ENCODE results near the gene AFF1. TPM values are rescaled to one million over a fixed set of nuclear protein-coding genes. Genes with fewer than 3 reads are reported as not detected.
"Not testable (repeated sequence)": the region's sequence is repeated elsewhere in the genome, so short reads cannot be mapped to it uniquely, and the experiment has no call there.

AFF1 gene
- polyA plus RNA-seq, 4 donors, result 36.9 to 54.1 (median 48.3) TPM

GRCh38 chr4:87049508-87049907 is 114.7 kb downstream of the AFF1 start:
- no peak for DNase-seq (ENCODE audit: low read depth in 4 of 4, low spot score in 2 of 4)

- no peak for DNase-seq (ENCODE audit: low read depth in 4 of 4, low spot score in 2 of 4)
Measured at GRCh38 chr4:87050596-87050995, 115.8 kb downstream of the AFF1 start.

- DNase-seq (ENCODE audit: low read depth in 4 of 4, low spot score in 2 of 4), result no peak
Measured at GRCh38 chr4:87051121-87051713, 116.4 kb downstream of the AFF1 start.

DNA sequence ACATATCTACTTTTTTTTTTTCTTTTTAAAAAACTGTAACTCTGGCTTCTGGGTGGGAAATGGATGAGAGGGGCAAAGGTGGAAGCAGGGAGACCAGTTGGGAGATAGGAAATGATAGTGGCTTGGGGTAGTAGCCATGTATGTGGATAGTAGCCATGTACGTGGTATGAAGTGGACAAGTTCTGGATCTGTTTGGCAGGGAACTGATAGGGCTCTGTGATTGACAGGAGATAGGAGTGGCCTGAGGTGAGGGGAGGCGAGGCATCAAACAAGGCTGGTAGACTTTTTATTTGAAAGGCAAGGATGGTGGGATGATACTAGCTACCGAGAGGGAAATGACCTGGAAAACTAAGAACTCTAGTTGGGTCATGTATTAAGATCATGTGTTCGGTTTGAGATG is 117.8 kb downstream of the AFF1 start:
- no peak for DNase-seq (ENCODE audit: low read depth in 4 of 4, low spot score in 2 of 4)

GRCh38 chr4:87053176-87053658 is 118.4 kb downstream of the AFF1 start:
- DNase-seq (ENCODE audit: low read depth in 4 of 4, low spot score in 2 of 4), result no peak

- DNase-seq (ENCODE audit: low read depth in 4 of 4, low spot score in 2 of 4), result no peak
Measured at GRCh38 chr4:87053802-87054767, 119.3 kb downstream of the AFF1 start.

DNA sequence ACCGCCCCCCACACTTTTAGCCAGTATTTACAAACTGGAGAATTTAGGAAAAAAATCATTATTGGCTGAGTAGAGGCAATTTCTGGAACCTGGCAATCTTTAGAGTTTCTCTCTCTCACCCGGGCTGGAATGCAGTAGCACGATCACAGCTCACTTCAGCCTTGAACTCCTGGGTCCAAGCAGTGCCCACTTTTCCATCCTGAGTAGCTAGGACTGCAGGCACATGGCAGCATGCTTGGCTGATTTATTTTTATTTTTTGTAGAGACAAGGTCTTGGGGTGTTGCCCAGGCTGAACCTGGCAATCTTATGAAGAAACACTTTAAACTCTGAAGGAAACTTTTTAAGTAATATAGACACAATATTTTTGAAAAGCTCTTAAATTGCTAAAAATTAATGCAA is 120.1 kb downstream of the AFF1 start:
- no peak for DNase-seq (ENCODE audit: low read depth in 4 of 4, low spot score in 2 of 4)

- no peak for DNase-seq (ENCODE audit: low read depth in 4 of 4, low spot score in 2 of 4)
Measured at GRCh38 chr4:87055311-87055710, 120.5 kb downstream of the AFF1 start.

GRCh38 chr4:87056881-87057280 is 122.1 kb downstream of the AFF1 start:
- DNase-seq (ENCODE audit: low read depth in 4 of 4, low spot score in 2 of 4), result no peak

DNA sequence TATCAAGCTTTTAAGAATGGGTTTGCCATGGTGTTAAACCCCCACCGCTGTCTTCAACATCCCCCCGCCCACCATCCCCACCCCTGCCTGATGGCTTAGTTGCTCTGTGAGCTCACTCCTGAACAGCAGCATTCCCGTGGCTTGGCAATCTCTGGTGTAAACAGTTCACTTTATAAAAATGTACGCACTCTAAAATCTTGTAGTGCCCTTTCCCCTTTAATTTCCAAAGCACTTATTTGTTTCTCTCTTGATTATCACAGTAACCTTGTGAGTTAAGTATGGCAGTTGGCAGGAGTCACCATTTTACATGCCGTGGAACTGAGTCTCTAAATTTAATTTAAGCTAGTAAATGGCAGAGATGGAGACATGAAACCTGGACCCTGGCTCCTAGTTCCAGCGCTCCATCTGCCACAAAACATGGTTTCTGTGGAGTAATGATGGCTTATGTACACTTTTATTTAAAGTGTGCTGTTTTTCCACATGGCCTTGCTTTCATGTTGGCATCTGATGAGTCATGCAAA is 123.1 kb downstream of the AFF1 start:
- no peak for DNase-seq (ENCODE audit: low read depth in 4 of 4, low spot score in 2 of 4)

GRCh38 chr4:87058356-87059073 is 123.7 kb downstream of the AFF1 start:
- DNase-seq (ENCODE audit: low read depth in 4 of 4, low spot score in 2 of 4), result no peak

- DNase-seq (ENCODE audit: low read depth in 4 of 4, low spot score in 2 of 4), result no peak
Measured at GRCh38 chr4:87060957-87061356, 126.1 kb downstream of the AFF1 start.

GRCh38 chr4:87065021-87065420 is 130.2 kb downstream of the AFF1 start:
- no peak for DNase-seq (ENCODE audit: low read depth in 4 of 4, low spot score in 2 of 4)

- DNase-seq (ENCODE audit: low read depth in 4 of 4, low spot score in 2 of 4), result no peak
Measured at GRCh38 chr4:87066403-87067123, 131.8 kb downstream of the AFF1 start.

- DNase-seq (ENCODE audit: low read depth in 4 of 4, low spot score in 2 of 4), result no peak
Measured at GRCh38 chr4:87067124-87067885, 132.5 kb downstream of the AFF1 start.

DNA sequence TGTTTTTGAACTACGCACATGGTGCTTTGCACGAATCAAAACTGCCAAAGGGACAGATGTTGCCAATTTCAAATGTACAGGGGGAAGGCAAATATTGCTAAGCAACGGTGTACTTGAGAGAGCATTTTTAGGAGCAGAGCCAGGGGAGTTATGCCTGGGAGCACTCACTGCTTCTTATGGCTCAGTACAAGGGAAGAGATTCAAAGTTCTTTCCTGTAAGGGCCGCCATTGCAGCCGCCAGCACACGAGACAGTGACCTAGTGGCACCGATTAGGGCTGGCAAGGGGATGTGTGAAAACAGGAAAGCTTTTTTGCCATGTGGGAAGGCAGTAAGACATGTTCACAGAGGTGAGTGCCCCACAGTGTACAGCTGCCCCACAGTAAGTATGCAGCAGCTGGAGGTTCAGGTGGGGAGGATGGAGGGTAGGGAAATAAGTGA is 133.8 kb downstream of the AFF1 start:
- no peak for DNase-seq (ENCODE audit: low read depth in 4 of 4, low spot score in 2 of 4)

DNA sequence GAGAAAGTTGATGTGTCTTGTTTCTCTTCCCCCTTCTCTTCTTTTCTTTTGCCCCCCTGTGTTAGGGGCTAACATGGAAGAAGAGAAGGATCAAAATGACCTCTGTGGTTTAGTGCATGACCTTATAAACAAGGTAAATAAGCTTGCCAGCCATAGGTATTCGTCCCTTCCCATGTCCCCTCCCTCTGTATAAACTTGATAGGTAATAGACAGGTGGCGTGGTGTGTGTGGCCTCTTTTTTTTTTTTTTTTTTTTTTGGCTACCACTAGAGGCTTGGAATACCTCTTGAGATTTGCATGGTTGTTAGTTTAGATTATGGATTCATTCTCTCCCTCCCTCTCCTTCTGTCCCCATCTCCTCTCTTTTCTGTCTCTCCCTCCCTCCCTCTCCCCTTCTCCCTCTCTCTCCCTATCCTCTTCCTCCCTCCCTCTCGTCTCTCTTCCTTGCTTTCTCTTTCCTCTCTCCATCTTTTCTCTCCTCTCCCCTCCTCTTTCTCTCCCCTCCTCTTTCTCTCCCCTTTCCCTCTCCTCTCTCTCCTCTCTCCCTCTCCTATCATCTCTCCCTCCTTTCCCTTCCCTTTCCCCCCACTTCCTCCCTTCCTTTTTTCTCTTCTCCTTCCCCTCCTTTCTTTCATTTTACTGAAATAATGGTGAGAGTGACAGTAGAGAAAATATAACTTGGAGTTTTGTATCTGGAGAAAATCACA is 134.4 kb downstream of the AFF1 start:
- DNase-seq (ENCODE audit: low read depth in 4 of 4, low spot score in 2 of 4), result no peak

GRCh38 chr4:87071401-87071800 is 136.6 kb downstream of the AFF1 start:
- DNase-seq (ENCODE audit: low read depth in 4 of 4, low spot score in 2 of 4), result no peak

GRCh38 chr4:87072545-87072944 is 137.7 kb downstream of the AFF1 start:
- DNase-seq (ENCODE audit: low read depth in 4 of 4, low spot score in 2 of 4), result not testable (repeated sequence)
